ENCODE measurements around the gene RNF113A.
"Not testable (repeated sequence)": the region's sequence is repeated elsewhere in the genome, so short reads cannot be mapped to it uniquely, and the experiment has no call there.

Gene RNF113A

GRCh38 chrX:119852382-119853353 is 18.9 kb downstream of the RNF113A start, which contains the start of gene UPF3B:
Gene UPF3B (minus strand): TSS chrX:119852963. CDS start chrX:119852928, 35 bp downstream.
- DNase-seq = peak; percentile 100
- in situ Hi-C loops (cut with MboI; ENCODE audit: low pct_unique_long_range_greater_than_20kb, low sequenced_read_pairs) = no loop called here

- DNase-seq = no peak
- in situ Hi-C loops (cut with MboI; ENCODE audit: low pct_unique_long_range_greater_than_20kb, low sequenced_read_pairs) = no loop called here
Measured at GRCh38 chrX:119833905-119834304, 37.6 kb downstream of the RNF113A start.

GRCh38 chrX:119828446-119828845 is 43.1 kb downstream of the RNF113A start:
- no peak for DNase-seq
- in situ Hi-C loops (cut with MboI; ENCODE audit: low pct_unique_long_range_greater_than_20kb, low sequenced_read_pairs) = no loop called here

- in situ Hi-C loops (cut with MboI; ENCODE audit: low pct_unique_long_range_greater_than_20kb, low sequenced_read_pairs) = no loop called here
- DNase-seq = no peak
Measured at GRCh38 chrX:119826399-119826959, 45.1 kb downstream of the RNF113A start.

- in situ Hi-C loops (cut with MboI; ENCODE audit: low pct_unique_long_range_greater_than_20kb, low sequenced_read_pairs); DNase-seq: not testable (repeated sequence)
Measured at GRCh38 chrX:119824221-119824620, 47.3 kb downstream of the RNF113A start.

- in situ Hi-C loops (cut with MboI; ENCODE audit: low pct_unique_long_range_greater_than_20kb, low sequenced_read_pairs); DNase-seq: not testable (repeated sequence)
Measured at GRCh38 chrX:119821703-119822102, 49.8 kb downstream of the RNF113A start.

Measured in KBM-7 (cell line).